Neuronal stem cell (in vitro differentiated cells): ENCODE results near the gene LY86.

ENCODE experiments used
- DNase-seq: peaks from one replicate; pipeline ENCODE4 v3.0.0-alpha.2; 2013; ENCODE audit warnings: low spot score
- H2AFZ ChIP-seq: one replicate; pipeline ENCODE4 v1.6.1; 2013; ENCODE audit warnings: mild to moderate bottlenecking, low read length, inconsistent platforms
- H2AK5ac ChIP-seq: 2 replicates; pipeline ENCODE4 v1.6.1; 2013; ENCODE audit warnings: low read depth, mild to moderate bottlenecking, inconsistent platforms, low read length, moderate library complexity, mixed read lengths
- H2BK120ac ChIP-seq: 2 replicates; pipeline ENCODE4 v1.6.1; 2013; ENCODE audit warnings: low read depth, mild to moderate bottlenecking, inconsistent platforms, low read length, moderate library complexity, mixed read lengths
- H2BK12ac ChIP-seq: one replicate; pipeline ENCODE4 v1.6.1; 2013; ENCODE audit warnings: low read length, inconsistent platforms
- H2BK15ac ChIP-seq: 2 replicates; pipeline ENCODE4 v1.6.1; 2013; ENCODE audit warnings: mild to moderate bottlenecking, low read length, inconsistent platforms, mixed read lengths
- H2BK5ac ChIP-seq: one replicate; pipeline ENCODE4 v1.6.1; 2013; ENCODE audit warnings: inconsistent platforms, mild to moderate bottlenecking, low read length, moderate library complexity
- H3K14ac ChIP-seq: one replicate; pipeline ENCODE4 v1.6.1; 2013; ENCODE audit warnings: low read length, inconsistent platforms
- H3K18ac ChIP-seq: 2 replicates; pipeline ENCODE4 v1.6.1; 2013; ENCODE audit warnings: low read length, inconsistent platforms
- H3K23ac ChIP-seq: 2 replicates; pipeline ENCODE4 v1.6.1; 2013; ENCODE audit warnings: low read depth, mild to moderate bottlenecking, mixed read lengths, low read length, inconsistent platforms; ENCODE audit not compliant: poor library complexity
- H3K27ac ChIP-seq: replicated peaks from 3 replicates; pipeline ENCODE4 v1.5.1; 2013; ENCODE audit warnings: low read length, inconsistent platforms
- H3K27me3 ChIP-seq, 3 experiments: 2 replicates each; pipeline ENCODE4 v1.6.1; 2013; ENCODE audit warnings: low read length in 3 of 3, mild to moderate bottlenecking in 2 of 3, inconsistent platforms in 1 of 3, low read depth in 1 of 3, mixed read lengths in 1 of 3, moderate library complexity in 1 of 3; ENCODE audit not compliant: control insufficient read depth in 3 of 3, insufficient read depth in 3 of 3
- H3K36me3 ChIP-seq, 2 donors: replicated peaks in 1 of 2; 2 replicates each; pipeline ENCODE4 v1.6.1; 2013; ENCODE audit warnings: low read length in 2 of 2; ENCODE audit not compliant: control insufficient read depth in 2 of 2, insufficient read depth in 2 of 2
- H3K4ac ChIP-seq: 2 replicates; pipeline ENCODE4 v1.6.1; 2013; ENCODE audit warnings: inconsistent platforms, mild to moderate bottlenecking, low read length, moderate library complexity
- H3K4me1 ChIP-seq, 2 donors: 1 replicate in 1 of 2; 2 replicates in 1 of 2; pipeline ENCODE4 v1.6.1; 2013; ENCODE audit warnings: low read length in 2 of 2, low read depth in 1 of 2; ENCODE audit not compliant: control insufficient read depth in 2 of 2, insufficient read depth in 1 of 2
- H3K4me2 ChIP-seq: one replicate; pipeline ENCODE4 v1.6.1; 2013; ENCODE audit warnings: mild to moderate bottlenecking, low read length, inconsistent platforms; ENCODE audit not compliant: insufficient read depth, poor library complexity, severe bottlenecking
- H3K4me3 ChIP-seq, 2 donors: 2 replicates each; pipeline ENCODE4 v1.5.1; 2013; ENCODE audit warnings: low read length in 2 of 2, mild to moderate bottlenecking in 2 of 2, inconsistent platforms in 1 of 2, moderate library complexity in 1 of 2
- H3K79me1 ChIP-seq: one replicate; pipeline ENCODE4 v1.6.1; 2013; ENCODE audit warnings: low read depth, mild to moderate bottlenecking, inconsistent platforms, low read length, moderate library complexity
- H3K9ac ChIP-seq: one replicate; pipeline ENCODE4 v1.6.1; 2013; ENCODE audit warnings: mild to moderate bottlenecking, low read depth, low read length, inconsistent platforms; ENCODE audit not compliant: poor library complexity
- H3K9me3 ChIP-seq, 2 donors: replicated peaks in 1 of 2; 2 replicates each; pipeline versions ENCODE3 to v1.6.1; 2013; ENCODE audit warnings: low read length in 2 of 2, mild to moderate bottlenecking in 2 of 2, inconsistent platforms in 1 of 2, low read depth in 1 of 2, mixed read lengths in 1 of 2, moderate library complexity in 1 of 2; ENCODE audit not compliant: control insufficient read depth in 2 of 2, insufficient read depth in 1 of 2
- H4K8ac ChIP-seq: one replicate; pipeline ENCODE4 v1.6.1; 2013; ENCODE audit warnings: low read depth, mild to moderate bottlenecking, inconsistent platforms, low read length, moderate library complexity
- H4K91ac ChIP-seq: one replicate; pipeline ENCODE4 v1.6.1; 2013; ENCODE audit warnings: low read length, low read depth, mild to moderate bottlenecking, inconsistent platforms; ENCODE audit not compliant: poor library complexity
- WGBS, 2 donors: extraction: QIAGEN DNeasy Blood & Tissue Kit; methylation state at CpG; one replicate each; pipeline ENCODE4 v1.1.7; 2013; ENCODE audit warnings: missing lambda C conversion rate in 2 of 2, mixed read lengths in 1 of 2; ENCODE audit not compliant: insufficient read length in 2 of 2, insufficient replicate concordance in 1 of 2; ENCODE audit errors: extremely low coverage in 2 of 2; 5-methylcytosine and 5-hydroxymethylcytosine counted together

The LY86 gene

DNA sequence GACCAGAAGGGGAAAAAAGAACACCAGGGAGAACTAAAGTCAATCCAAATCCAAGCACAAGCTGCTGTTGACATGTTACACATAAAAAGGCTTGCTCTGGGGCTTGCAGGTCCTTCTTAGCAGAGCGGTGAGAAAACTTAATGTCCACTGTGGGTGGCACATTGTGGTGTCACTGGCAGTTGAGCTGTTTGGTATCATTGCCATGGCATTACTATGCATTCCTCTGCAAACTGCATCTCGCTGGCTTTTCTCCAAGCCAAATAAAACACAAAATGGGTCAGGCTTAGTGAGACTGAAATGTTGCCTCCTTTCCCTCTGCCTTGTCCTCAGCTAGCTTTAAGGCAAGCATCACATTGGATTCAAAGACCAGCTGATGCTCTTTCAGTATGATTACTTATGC is 40.9 kb downstream of the LY86 start:
- Histone ChIP-seq H3K23ac (no peak overlapping the region), H2AFZ (no peak overlapping the region), H4K91ac (no peak overlapping the region), H3K27ac (no peak overlapping the region), H3K9me3 (no peaks in the 10 kb centered on the region), H3K4me3 (no peak overlapping the region), H3K4ac (no peak overlapping the region), H2BK5ac (no peak overlapping the region), H2BK15ac (no peak overlapping the region), H3K14ac (no peak overlapping the region), H3K27me3 (peaks cover 0 to 2% (median 0%) of the 10 kb centered on the region in 3 experiments), H3K18ac (no peak overlapping the region), H2BK120ac (no peak overlapping the region), H2BK12ac (no peak overlapping the region), H4K8ac (no peak overlapping the region), H3K79me1 (no peaks in the 10 kb centered on the region), H3K4me2 (no peak overlapping the region), H3K36me3 (no peaks in the 10 kb centered on the region), H2AK5ac (no peak overlapping the region), H3K9ac (no peak overlapping the region), H3K4me1 (no peaks in the 10 kb centered on the region)
- WGBS, 2 donors: no CpG with 5 or more reads among the region's 2 CpGs
- no peak for DNase-seq

DNA sequence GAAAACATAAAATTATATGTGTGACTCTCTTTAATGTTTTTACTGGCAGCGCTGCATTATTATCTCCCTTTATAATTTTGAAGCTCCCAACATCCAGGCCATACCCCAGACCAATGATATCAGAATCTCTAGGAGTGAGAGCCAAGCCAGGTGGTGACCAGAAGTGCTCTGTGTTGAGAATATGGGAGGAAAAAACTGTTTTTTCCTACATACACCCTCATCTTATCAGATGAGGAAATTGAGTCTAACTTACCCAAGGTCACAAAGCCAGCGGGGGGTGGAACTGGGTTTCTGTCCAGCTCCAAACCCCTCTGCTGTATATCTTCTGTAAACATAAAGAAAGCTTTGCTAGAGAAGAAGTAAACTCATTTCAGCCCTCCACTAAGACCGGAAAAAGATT is 42.5 kb downstream of the LY86 start:
- Histone ChIP-seq H3K27ac (no peak overlapping the region), H2AK5ac (no peak overlapping the region), H3K9me3 (no peaks in the 10 kb centered on the region), H2AFZ (no peak overlapping the region), H3K4me1 (no peaks in the 10 kb centered on the region), H2BK5ac (no peak overlapping the region), H4K8ac (no peak overlapping the region), H3K27me3 (peaks cover 0 to 2% (median 0%) of the 10 kb centered on the region in 3 experiments), H3K4me3 (no peak overlapping the region), H3K4me2 (no peak overlapping the region), H4K91ac (no peak overlapping the region), H3K9ac (no peak overlapping the region), H3K79me1 (no peaks in the 10 kb centered on the region), H3K14ac (no peak overlapping the region), H2BK12ac (no peak overlapping the region), H2BK15ac (no peak overlapping the region), H3K4ac (no peak overlapping the region), H2BK120ac (no peak overlapping the region), H3K36me3 (no peaks in the 10 kb centered on the region), H3K18ac (no peak overlapping the region), H3K23ac (no peak overlapping the region)
- DNase-seq: no peak
- WGBS, 2 donors: no CpG with 5 or more reads among the region's 3 CpGs

DNA sequence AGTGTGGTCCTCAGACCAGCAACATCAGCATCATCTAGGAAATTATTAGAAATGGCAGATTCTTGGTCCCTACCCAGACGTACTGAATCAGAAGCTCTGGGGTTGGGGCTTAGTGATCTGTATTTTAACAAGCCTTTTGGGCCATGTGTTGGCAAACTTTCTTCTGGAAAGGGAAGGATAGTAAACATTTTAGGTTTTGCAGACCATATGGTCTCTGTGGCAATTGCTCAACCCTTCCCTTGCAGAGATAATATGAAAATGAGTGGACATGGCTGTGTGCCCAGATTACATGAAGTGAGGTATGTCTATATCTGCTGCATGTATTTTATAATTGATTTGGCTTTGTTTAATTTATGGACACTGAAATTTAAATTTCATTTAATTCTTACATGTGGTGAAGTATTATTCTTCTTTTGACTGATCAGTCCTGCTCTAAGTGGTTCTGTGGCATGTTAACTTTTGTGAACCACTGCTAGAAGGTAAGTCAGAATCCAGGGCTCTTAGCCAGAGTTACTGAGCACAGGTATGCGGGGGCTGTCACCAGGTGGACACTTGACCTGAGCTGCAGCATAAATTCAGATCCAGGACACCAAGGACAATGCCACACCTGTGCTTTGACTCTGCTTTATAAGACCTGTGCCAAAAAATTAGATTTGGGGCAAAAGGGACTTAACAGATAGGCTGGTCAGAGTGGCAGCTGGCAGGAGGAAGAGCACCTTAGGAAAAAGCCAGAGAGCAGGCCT is 43.2 kb downstream of the LY86 start:
- Histone ChIP-seq H3K27ac (no peak overlapping the region), H3K79me1 (no peaks in the 10 kb centered on the region), H4K91ac (no peak overlapping the region), H3K4me1 (no peaks in the 10 kb centered on the region), H3K4me2 (no peak overlapping the region), H3K27me3 (peaks cover 0 to 2% (median 0%) of the 10 kb centered on the region in 3 experiments), H2BK5ac (no peak overlapping the region), H3K4ac (no peak overlapping the region), H2AK5ac (no peak overlapping the region), H3K4me3 (no peak overlapping the region), H2BK12ac (no peak overlapping the region), H2BK15ac (no peak overlapping the region), H3K9ac (no peak overlapping the region), H3K23ac (no peak overlapping the region), H4K8ac (no peak overlapping the region), H3K9me3 (no peaks in the 10 kb centered on the region), H3K18ac (no peak overlapping the region), H3K36me3 (no peaks in the 10 kb centered on the region), H3K14ac (no peak overlapping the region), H2BK120ac (no peak overlapping the region), H2AFZ (no peak overlapping the region)
- no CpG with 5 or more reads among the region's 2 CpGs for WGBS, 2 donors
- no peak for DNase-seq

DNA sequence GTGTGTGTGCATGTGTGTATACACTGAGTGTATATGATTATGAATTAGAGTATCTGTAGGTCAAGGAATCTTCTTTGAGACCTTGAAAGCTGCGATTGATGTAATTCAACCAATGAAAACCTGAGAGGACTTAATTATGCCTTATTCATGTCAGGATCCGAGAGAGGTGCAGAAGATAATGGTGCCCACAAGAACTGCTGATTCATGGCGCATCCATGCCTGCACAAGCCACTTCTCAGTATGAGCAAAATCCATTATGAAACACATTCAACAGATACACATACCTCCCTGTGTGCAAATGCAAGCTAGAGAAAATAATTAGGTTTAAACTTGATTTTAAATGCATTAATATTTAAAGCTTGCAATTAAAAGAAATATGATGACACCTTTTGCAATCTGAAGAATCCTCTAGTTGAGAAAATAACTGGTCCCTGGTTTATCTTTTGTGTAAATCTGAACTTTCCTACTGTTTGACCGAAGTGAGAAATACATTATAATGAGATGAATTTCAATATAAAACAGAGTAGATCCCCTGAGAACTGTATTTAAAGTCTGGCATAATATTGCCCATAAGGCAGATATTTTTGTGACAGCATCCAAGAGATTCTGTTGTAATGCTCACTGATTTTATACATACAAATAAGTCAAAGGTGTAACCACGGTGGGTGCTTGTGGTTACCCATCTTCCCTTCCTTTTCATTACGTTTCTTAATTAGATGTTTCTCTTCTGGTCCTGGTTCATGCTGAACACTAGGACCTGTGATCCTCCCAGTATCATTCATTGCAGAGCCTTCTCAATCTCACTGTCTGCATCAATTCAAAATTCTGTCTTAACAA is 45.6 kb downstream of the LY86 start:
- Histone ChIP-seq H3K23ac (no peak overlapping the region), H2BK5ac (no peak overlapping the region), H3K4me2 (no peak overlapping the region), H3K4me3 (no peak overlapping the region), H3K27me3 (no peaks in the 10 kb centered on the region), H2BK15ac (no peak overlapping the region), H3K79me1 (no peaks in the 10 kb centered on the region), H3K4ac (no peak overlapping the region), H3K14ac (no peak overlapping the region), H2AFZ (no peak overlapping the region), H2BK12ac (no peak overlapping the region), H3K36me3 (no peaks in the 10 kb centered on the region), H3K9ac (no peak overlapping the region), H3K4me1 (no peaks in the 10 kb centered on the region), H2BK120ac (no peak overlapping the region), H2AK5ac (no peak overlapping the region), H3K27ac (no peak overlapping the region), H4K8ac (no peak overlapping the region), H3K9me3 (no peaks in the 10 kb centered on the region), H3K18ac (no peak overlapping the region), H4K91ac (no peak overlapping the region)
- DNase-seq: no peak
- WGBS, 2 donors: no CpG with 5 or more reads among the region's 6 CpGs
